GM12865 (cell line): ENCODE results near the gene APOH.
"Not testable (repeated sequence)": the region's sequence is repeated elsewhere in the genome, so short reads cannot be mapped to it uniquely, and the experiment has no call there.

Experiments
- DNase-seq: peaks from one replicate; pipeline ENCODE4 v3.0.0; 2010; ENCODE audit warnings: low read depth
- H3K4me3 ChIP-seq: 2 replicates; pipeline ENCODE4 v1.5.1; 2011; ENCODE audit warnings: mild to moderate bottlenecking, low read depth, low read length, control low read depth
- TF ChIP-seq, protein P1 (sequence below): IDR thresholded peaks from 2 replicates; pipeline ENCODE4 v1.5.1; 2011; ENCODE audit warnings: low read length, control low read depth, low read depth, inconsistent platforms; ENCODE audit not compliant: insufficient read depth; ENCODE audit errors: missing control alignments

Gene APOH

GRCh38 chr17:66255527-66255971 lies 26.3 kb upstream of the APOH start:
- no peak overlapping the region for H3K4me3 ChIP-seq
- TF ChIP-seq, protein P1, sequence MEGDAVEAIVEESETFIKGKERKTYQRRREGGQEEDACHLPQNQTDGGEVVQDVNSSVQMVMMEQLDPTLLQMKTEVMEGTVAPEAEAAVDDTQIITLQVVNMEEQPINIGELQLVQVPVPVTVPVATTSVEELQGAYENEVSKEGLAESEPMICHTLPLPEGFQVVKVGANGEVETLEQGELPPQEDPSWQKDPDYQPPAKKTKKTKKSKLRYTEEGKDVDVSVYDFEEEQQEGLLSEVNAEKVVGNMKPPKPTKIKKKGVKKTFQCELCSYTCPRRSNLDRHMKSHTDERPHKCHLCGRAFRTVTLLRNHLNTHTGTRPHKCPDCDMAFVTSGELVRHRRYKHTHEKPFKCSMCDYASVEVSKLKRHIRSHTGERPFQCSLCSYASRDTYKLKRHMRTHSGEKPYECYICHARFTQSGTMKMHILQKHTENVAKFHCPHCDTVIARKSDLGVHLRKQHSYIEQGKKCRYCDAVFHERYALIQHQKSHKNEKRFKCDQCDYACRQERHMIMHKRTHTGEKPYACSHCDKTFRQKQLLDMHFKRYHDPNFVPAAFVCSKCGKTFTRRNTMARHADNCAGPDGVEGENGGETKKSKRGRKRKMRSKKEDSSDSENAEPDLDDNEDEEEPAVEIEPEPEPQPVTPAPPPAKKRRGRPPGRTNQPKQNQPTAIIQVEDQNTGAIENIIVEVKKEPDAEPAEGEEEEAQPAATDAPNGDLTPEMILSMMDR, result no peak
- DNase-seq, result no peak

DNA sequence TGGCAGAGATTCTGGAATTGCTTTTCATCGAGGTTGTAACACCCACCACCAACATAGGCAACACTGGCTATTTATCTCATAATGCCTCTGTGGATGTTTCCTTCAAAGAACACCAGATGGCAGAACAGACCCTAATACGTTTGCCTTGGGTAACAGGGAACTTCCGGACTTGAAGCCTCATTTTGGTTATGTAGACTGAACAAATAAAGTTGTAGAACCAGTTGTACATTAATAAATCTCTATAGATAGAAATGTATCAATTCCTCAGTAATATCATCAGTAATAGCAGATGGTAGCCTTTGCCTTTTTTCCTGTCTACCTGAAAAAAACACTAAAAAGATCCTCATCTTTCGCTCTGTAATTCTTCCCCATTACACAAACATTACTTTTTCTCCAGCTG lies 25.9 kb upstream of the APOH start:
- DNase-seq, result peak; percentile 76
- TF ChIP-seq, protein P1, result peak; percentile 51
- no peak overlapping the region for H3K4me3 ChIP-seq

DNA sequence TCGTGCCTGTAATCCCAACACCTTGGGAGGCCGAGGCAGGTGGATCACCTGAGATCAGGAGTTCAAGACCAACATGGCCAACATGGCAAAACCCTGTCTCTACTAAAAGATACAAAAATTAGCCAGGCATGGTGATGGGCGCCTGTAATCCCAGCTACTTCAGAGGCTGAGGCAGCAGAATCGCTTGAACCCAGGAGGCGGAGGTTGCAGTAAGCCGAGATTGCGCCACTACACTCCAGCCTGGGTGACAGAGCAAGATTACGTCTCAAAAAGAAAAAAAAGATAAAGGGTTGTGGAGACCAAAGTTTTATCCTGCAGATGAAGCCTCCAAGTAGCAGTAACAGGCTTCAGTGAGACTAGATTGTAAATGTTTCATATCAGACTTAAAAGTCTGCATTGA lies 24.2 kb upstream of the APOH start:
- not testable (repeated sequence) for H3K4me3 ChIP-seq

GRCh38 chr17:66250686-66251085 lies 21.5 kb upstream of the APOH start:
- TF ChIP-seq, protein P1, result no peak
- H3K4me3 ChIP-seq, result no peak overlapping the region
- no peak for DNase-seq

More for the DNA sequence above, 24.2 kb upstream of the APOH start:
- DNase-seq, result not testable (repeated sequence)

- no peak for DNase-seq
- TF ChIP-seq, protein P1, result no peak
- H3K4me3 ChIP-seq, result no peak overlapping the region
Measured at GRCh38 chr17:66248285-66248684, 19.1 kb upstream of the APOH start.

- TF ChIP-seq, protein P1, result no peak
Measured at GRCh38 chr17:66241839-66242238, 12.6 kb upstream of the APOH start.

DNA sequence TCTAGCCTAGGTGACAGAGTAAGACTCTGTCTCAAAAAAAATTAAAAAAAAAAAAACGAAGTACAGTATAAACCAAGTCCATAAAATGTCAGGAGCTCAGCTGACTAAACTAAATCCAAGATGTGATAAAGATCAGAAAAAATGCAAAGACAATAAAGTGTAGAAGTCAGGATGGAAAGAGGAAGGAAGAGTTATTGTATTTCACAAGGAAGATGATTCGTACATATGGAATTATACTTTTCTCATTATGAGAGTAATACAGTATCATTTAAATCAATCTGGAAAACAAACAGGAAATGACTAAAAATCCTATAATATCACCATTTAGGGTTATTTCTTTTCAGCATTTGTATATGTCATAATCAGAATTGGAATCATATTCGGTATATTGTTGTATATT lies 11.4 kb upstream of the APOH start:
- DNase-seq, result no peak
- no peak overlapping the region for H3K4me3 ChIP-seq
- TF ChIP-seq, protein P1, result no peak

More at GRCh38 chr17:66241839-66242238, 12.6 kb upstream of the APOH start:
- no peak for DNase-seq
- H3K4me3 ChIP-seq, result no peak overlapping the region
